Tibial artery (tissue), 4 donors: ENCODE data around the gene PBX1.

Experiments
- DNase-seq, 2 donors: peaks; one replicate each; pipeline ENCODE4 v3.0.0-alpha.2; 2019
- H3K27ac ChIP-seq, 2 donors: fragments of 200-600 bp; sonication (generic) in 1 of 2; 1 replicate in 1 of 2; 2 replicates in 1 of 2; pipeline ENCODE4 v1.5.1; 2018 to 2019; ENCODE audit warnings: mild to moderate bottlenecking in 1 of 2
- H3K27me3 ChIP-seq, 2 donors: fragments of 200-600 bp; sonication (generic) in 1 of 2; one replicate each; pipeline versions ENCODE4 v1.5.1 to v1.6.0; 2016 to 2019
- H3K36me3 ChIP-seq, 3 donors: fragments of 200-600 bp; sonication (generic) in 2 of 3; one replicate each; pipeline ENCODE4 v1.5.1; 2016 to 2019; ENCODE audit warnings: mild to moderate bottlenecking in 2 of 3
- H3K4me1 ChIP-seq, 4 donors: fragments of 200-600 bp; sonication (generic) in 2 of 4; 1 replicate in 3 of 4; 2 replicates in 1 of 4; pipeline ENCODE4 v1.5.1; 2016 to 2019
- H3K4me3 ChIP-seq, 2 donors: fragments of 200-600 bp; sonication (generic) in 1 of 2; 1 replicate in 1 of 2; 2 replicates in 1 of 2; pipeline ENCODE4 v1.5.1; 2018 to 2019; ENCODE audit warnings: mild to moderate bottlenecking in 2 of 2
- H3K9me3 ChIP-seq, 3 donors: fragments of 200-600 bp; sonication (generic) in 1 of 3; one replicate each; pipeline ENCODE4 v1.5.1; 2016 to 2019
- intact Hi-C: fragments of 100-400 bp; cut with DNase I; formaldehyde crosslinking; loops from one replicate; pipeline ENCODE4 v1.15.0; 2023; ENCODE audit warnings: low total_unique reads
- TF ChIP-seq, protein P1 (sequence below), 2 experiments: fragments of 200-600 bp in 1 of 2; fragments of 450-650 bp in 1 of 2; IDR thresholded peaks; one replicate each; pipeline ENCODE4 v1.5.1; 2017 to 2019; ENCODE audit warnings: antibody characterized with exemption in 2 of 2, mild to moderate bottlenecking in 1 of 2, moderate library complexity in 1 of 2

Gene PBX1

GRCh38 chr1:164780863-164781262, 221.9 kb downstream of the PBX1 start:
- H3K9me3 ChIP-seq = no peaks in the 10 kb centered on the region
- no peaks in the 10 kb centered on the region for H3K36me3 ChIP-seq
- DNase-seq = peak in 1 of 2 donors; percentile 65
- H3K27ac ChIP-seq = peak overlapping the region; percentile 1 to 25
- peaks cover 0 to 45% (median 34%) of the 10 kb centered on the region in 4 donors for H3K4me1 ChIP-seq
- intact Hi-C loops = loop anchor here (10.0 kb wide), 1 partner anchor 146 kb away; no protein-coding TSS in a partner anchor
- no peaks in the 10 kb centered on the region for H3K27me3 ChIP-seq
- TF ChIP-seq, protein P1, sequence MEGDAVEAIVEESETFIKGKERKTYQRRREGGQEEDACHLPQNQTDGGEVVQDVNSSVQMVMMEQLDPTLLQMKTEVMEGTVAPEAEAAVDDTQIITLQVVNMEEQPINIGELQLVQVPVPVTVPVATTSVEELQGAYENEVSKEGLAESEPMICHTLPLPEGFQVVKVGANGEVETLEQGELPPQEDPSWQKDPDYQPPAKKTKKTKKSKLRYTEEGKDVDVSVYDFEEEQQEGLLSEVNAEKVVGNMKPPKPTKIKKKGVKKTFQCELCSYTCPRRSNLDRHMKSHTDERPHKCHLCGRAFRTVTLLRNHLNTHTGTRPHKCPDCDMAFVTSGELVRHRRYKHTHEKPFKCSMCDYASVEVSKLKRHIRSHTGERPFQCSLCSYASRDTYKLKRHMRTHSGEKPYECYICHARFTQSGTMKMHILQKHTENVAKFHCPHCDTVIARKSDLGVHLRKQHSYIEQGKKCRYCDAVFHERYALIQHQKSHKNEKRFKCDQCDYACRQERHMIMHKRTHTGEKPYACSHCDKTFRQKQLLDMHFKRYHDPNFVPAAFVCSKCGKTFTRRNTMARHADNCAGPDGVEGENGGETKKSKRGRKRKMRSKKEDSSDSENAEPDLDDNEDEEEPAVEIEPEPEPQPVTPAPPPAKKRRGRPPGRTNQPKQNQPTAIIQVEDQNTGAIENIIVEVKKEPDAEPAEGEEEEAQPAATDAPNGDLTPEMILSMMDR (IDR thresholded peaks at IDR 0.05) = no peak
- no peak overlapping the region for H3K4me3 ChIP-seq

GRCh38 chr1:164781972-164782371, 223.0 kb downstream of the PBX1 start:
- TF ChIP-seq, protein P1 (IDR thresholded peaks at IDR 0.05) = no peak
- DNase-seq = no peak
- Histone ChIP-seq H3K27ac (peak overlapping the region in 1 of 2 donors; percentile 25), H3K4me1 (peaks cover 0 to 56% (median 45%) of the 10 kb centered on the region in 4 donors), H3K9me3 (no peaks in the 10 kb centered on the region), H3K36me3 (no peaks in the 10 kb centered on the region), H3K4me3 (no peak overlapping the region), H3K27me3 (no peaks in the 10 kb centered on the region)
- intact Hi-C loops = loop anchor here (10.0 kb wide), 1 partner anchor 147 kb away; no protein-coding TSS in a partner anchor

DNA sequence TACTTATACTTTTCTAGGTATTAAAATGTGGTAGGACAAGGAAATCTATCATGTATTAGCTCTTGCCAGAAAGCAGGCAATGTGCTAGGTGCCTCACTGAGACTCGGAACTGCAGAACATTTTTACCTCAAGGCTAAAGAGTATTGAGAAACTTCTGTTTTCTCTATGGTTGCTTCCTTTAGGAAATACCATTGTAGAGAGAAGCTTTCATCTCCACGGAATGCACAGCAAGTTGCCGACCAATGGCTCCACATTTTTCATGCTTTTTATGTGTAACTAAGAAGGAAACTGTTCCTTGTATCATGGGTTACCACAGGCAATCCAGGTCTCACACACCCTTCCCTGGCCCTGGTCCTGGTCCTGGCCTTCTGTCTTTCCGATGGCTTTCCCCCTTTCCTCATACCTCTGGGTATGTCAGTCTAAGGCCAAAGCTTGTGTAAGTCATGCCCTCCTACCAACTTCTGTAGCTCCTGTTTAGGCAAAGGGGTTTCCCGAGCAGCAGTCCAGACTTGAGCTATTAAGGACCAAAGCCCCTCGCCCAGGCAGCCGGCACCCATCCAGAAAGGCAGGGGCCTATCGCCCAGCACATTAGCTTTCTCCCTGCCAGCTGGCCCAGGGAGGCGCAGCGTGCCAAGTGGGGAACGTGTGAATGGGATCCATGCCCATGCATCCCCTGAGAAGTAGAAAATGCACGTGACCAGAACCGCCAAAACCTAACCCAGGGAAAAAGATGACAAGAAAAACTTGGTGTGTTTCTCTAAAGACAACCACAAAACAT, 225.0 kb downstream of the PBX1 start:
- intact Hi-C loops = loop anchor here (10.0 kb wide), 1 partner anchor 149 kb away; no protein-coding TSS in a partner anchor
- H3K9me3 ChIP-seq = no peaks in the 10 kb centered on the region
- no peak for DNase-seq
- H3K4me3 ChIP-seq = no peak overlapping the region
- H3K36me3 ChIP-seq = no peaks in the 10 kb centered on the region
- TF ChIP-seq, protein P1 (IDR thresholded peaks at IDR 0.05) = no peak
- H3K4me1 ChIP-seq = peaks cover 0 to 69% (median 52%) of the 10 kb centered on the region in 4 donors
- no peaks in the 10 kb centered on the region for H3K27me3 ChIP-seq
- H3K27ac ChIP-seq = peak overlapping the region; percentile 37 to 44

DNA sequence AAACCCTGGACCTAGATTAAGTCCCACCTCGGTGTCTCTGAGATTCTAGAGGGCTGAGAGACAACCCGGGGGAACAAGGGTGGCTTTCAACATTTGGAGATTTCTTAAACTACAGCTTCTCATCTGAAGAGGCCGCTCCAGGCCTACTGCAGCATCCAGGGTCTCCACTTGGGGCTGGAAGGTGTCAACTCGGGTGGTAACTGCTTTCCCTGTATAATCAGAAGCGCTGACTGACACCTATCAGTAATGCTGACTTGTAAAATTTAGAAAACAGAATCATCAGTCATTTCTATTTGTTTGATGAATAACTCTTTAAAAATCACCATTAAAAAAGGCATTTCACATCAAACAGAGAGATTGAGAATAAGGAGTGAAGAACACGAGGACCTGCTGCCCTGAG, 226.0 kb downstream of the PBX1 start:
- no peak for DNase-seq
- TF ChIP-seq, protein P1 (IDR thresholded peaks at IDR 0.05) = no peak
- Histone ChIP-seq H3K9me3 (no peaks in the 10 kb centered on the region), H3K27ac (peak overlapping the region; percentile 37 to 44), H3K36me3 (no peaks in the 10 kb centered on the region), H3K4me1 (peaks cover 0 to 76% (median 55%) of the 10 kb centered on the region in 4 donors), H3K27me3 (no peaks in the 10 kb centered on the region), H3K4me3 (no peak overlapping the region)
- intact Hi-C loops = loop anchor here (10.0 kb wide), 1 partner anchor 150 kb away; no protein-coding TSS in a partner anchor

DNA sequence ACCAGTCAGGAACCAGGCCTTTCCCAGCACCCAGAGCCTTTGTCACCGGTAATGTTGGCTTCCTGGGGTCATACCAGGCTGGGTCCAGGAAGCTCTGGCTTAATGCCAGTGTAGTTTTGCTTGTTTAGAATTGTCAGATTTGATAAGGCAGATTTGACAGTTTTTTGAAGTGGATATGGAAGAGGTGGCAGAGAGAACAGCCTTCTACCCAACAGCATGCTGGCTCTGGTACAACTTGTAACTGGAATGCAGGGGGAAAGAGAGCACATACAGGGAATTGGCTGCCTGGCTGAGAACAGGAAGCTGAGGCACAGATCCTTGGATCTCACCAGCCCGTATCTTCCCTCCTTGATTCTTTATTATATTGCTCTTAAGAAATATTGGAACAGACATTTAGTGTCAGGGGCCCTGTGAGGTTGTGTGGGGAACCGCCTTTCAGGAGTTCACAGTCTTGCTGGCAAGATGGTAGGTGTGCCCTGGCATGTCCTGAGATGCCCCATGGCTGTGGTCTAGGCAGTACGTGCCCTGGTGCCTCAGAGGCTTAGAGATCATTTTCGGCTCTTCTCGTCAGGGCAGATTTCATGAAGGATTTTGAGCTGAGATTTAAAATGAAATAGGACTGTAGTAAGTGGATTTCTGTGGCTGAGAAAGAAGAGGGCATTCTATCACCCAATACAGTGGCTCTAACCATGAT, 227.0 kb downstream of the PBX1 start:
- Histone ChIP-seq H3K27me3 (no peaks in the 10 kb centered on the region), H3K36me3 (no peaks in the 10 kb centered on the region), H3K27ac (peak overlapping the region; percentile 46 to 59), H3K9me3 (no peaks in the 10 kb centered on the region), H3K4me1 (peaks cover 0 to 67% (median 54%) of the 10 kb centered on the region in 4 donors), H3K4me3 (no peak overlapping the region)
- DNase-seq = no peak
- TF ChIP-seq, protein P1 (IDR thresholded peaks at IDR 0.05) = no peak
- intact Hi-C loops = loop anchor here (10.0 kb wide), 1 partner anchor 151 kb away; no protein-coding TSS in a partner anchor
